T-cell (primary cell): ENCODE results near the gene NMRK2. TPM values are rescaled to one million over a fixed set of nuclear protein-coding genes. Genes with fewer than 3 reads are reported as not detected.
A peak's percentile ranks its signal among the peaks of the same experiment; 100 is the strongest.
"Not testable (repeated sequence)": the region's sequence is repeated elsewhere in the genome, so short reads cannot be mapped to it uniquely, and the experiment has no call there.

Experiments used
- ATAC-seq, 4 experiments: fragments of 200-7000 bp in 3 of 4; fragments of 150-1000 bp in 1 of 4; cut with Tn5 transposase; replicated peaks in 1 of 4; 1 replicate in 3 of 4; 2 replicates in 1 of 4; pipeline ENCODE4 v1.10.0; 2021; ENCODE audit warnings: moderate library complexity in 3 of 4, mild to moderate bottlenecking in 2 of 4, moderate number of reproducible peaks in 1 of 4
- CTCF ChIA-PET, 2 donors: fragments of 300-600 bp; sonication (Branson Sonifier 250); formaldehyde crosslinking; loops; one replicate each; lab custom pipeline; 2022; ENCODE audit warnings: antibody characterized with exemption in 2 of 2; lab: Charles Lee
- POLR2A ChIA-PET, 2 donors: fragments of 300-600 bp; sonication (Branson Sonifier 250); formaldehyde crosslinking; loops; one replicate each; lab custom pipeline; 2022; ENCODE audit warnings: antibody characterized with exemption in 2 of 2; lab: Charles Lee
- DNase-seq, 35 experiments: peaks; one replicate each; pipeline versions ENCODE4 v3.0.0 to v3.0.0-alpha.2; 2013 to 2023
- H3K27ac ChIP-seq: one replicate; pipeline ENCODE4 v1.5.1; 2013; ENCODE audit warnings: low read length
- H3K27me3 ChIP-seq, 2 experiments: replicated peaks in 1 of 2; 1 replicate in 1 of 2; 2 replicates in 1 of 2; pipeline versions ENCODE4 v1.6.1 to v1.7.0; 2013; ENCODE audit warnings: low read length in 1 of 2, mixed read lengths in 1 of 2; ENCODE audit not compliant: control insufficient read depth in 2 of 2, insufficient read depth in 2 of 2; ENCODE audit errors: extremely low read depth in 1 of 2
- H3K36me3 ChIP-seq, 2 donors: 1 replicate in 1 of 2; 2 replicates in 1 of 2; pipeline versions ENCODE4 v1.6.1 to v1.7.0; 2013; ENCODE audit warnings: low read length in 1 of 2; ENCODE audit not compliant: control insufficient read depth in 2 of 2, insufficient read depth in 1 of 2; ENCODE audit errors: extremely low read depth in 1 of 2
- H3K4me1 ChIP-seq, 2 experiments: 1 replicate in 1 of 2; 2 replicates in 1 of 2; pipeline versions ENCODE4 v1.6.1 to v1.7.0; 2013; ENCODE audit warnings: low read length in 2 of 2, mixed read lengths in 1 of 2; ENCODE audit not compliant: insufficient read depth in 2 of 2, control insufficient read depth in 1 of 2; ENCODE audit errors: extremely low read depth in 1 of 2
- H3K4me3 ChIP-seq, 2 donors: 1 replicate in 1 of 2; 2 replicates in 1 of 2; pipeline versions ENCODE4 v1.5.1 to v1.7.0; 2013; ENCODE audit warnings: mild to moderate bottlenecking in 2 of 2, low read length in 1 of 2, moderate library complexity in 1 of 2; ENCODE audit not compliant: control insufficient read depth in 1 of 2; ENCODE audit errors: extremely low read depth in 1 of 2
- H3K9me3 ChIP-seq: 2 replicates; pipeline ENCODE4 v1.7.0; 2013
- H3K27ac Mint-ChIP-seq, 2 donors: one replicate each; pipeline ENCODE4 v1.8.0; 2020 to 2021; ENCODE audit warnings: mild to moderate bottlenecking in 2 of 2, mixed read lengths in 2 of 2
- H3K27me3 Mint-ChIP-seq, 2 donors: one replicate each; pipeline ENCODE4 v1.8.0; 2021 to 2022; ENCODE audit warnings: mixed read lengths in 2 of 2
- H3K36me3 Mint-ChIP-seq: one replicate; pipeline ENCODE4 v1.8.0; 2021; ENCODE audit warnings: mixed read lengths
- H3K4me1 Mint-ChIP-seq, 3 donors: one replicate each; pipeline ENCODE4 v1.8.0; 2020 to 2022; ENCODE audit warnings: mixed read lengths in 3 of 3, mild to moderate bottlenecking in 1 of 3
- H3K4me3 Mint-ChIP-seq, 3 donors: one replicate each; pipeline ENCODE4 v1.8.0; 2020 to 2022; ENCODE audit warnings: mild to moderate bottlenecking in 3 of 3, mixed read lengths in 3 of 3, moderate library complexity in 3 of 3
- H3K9me3 Mint-ChIP-seq, 3 donors: one replicate each; pipeline ENCODE4 v1.8.0; 2020 to 2022; ENCODE audit warnings: mixed read lengths in 3 of 3
- WGBS: methylation state at CpG from one replicate; pipeline ENCODE4 v1.1.5; 2013; ENCODE audit warnings: missing lambda C conversion rate; ENCODE audit not compliant: insufficient coverage; 5-methylcytosine and 5-hydroxymethylcytosine counted together
- total RNA-seq, 35 experiments: library from RNA in 6 of 35; stranded (reverse) in 6 of 35; fragments of 120-200 nt in 1 of 35; gene quantifications; one replicate each; pipeline versions ENCODE4 v1.2.1 to v1.2.4 and lab custom pipeline; 2013 to 2026

Gene NMRK2
- total RNA-seq, 5 donors from 2014 or later (not counting 1 experiment from before 2014, with no cell fraction given), result not detected

DNA sequence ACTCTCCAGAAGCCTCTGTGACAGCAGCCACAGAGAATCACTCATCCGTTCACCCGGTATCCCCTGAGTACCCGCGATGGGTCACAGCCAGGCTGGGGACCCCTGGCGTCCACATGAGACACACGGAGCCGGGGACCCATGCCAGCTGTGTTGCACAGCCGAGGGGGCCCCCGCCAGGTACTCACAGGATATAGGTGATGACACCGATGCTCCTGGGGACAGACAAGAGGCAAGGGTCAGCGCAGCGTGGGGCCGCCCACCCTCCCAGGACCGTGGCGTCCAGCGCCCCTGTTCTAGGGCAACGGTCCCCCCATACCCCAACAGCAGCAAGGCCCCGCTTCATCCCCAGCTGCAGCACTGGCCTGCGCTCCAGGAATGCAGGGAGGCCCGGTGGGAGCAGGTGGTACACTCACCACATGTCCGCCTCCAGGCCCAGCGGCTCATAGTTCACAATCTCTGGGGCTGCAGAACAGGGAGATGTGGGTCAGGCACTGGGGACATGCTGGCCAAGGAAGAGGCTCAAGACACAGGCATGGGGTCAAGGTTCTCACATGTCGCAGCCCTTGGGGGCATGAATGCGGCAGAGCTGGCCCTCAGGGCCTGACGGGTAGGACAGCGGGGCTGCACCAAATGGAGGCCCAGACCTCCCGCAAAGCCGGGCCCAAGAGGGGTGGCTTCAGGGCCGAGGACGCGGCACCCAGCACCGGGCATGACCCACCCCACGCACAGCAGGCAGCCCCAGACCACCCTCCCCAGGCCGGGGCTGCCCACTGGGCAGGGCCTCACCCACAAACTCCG, 30.8 kb downstream of the NMRK2 start:
- H3K4me1 ChIP-seq, result peaks cover 0 to 5% of the 10 kb centered on the region in 2 experiments
- Mint-ChIP-seq H3K36me3 (peaks cover 22% of the 10 kb centered on the region), H3K27me3 (no peaks in the 10 kb centered on the region), H3K27ac (no peak overlapping the region), H3K9me3 (no peaks in the 10 kb centered on the region), H3K4me3 (no peak overlapping the region), H3K4me1 (peaks cover 5 to 11% (median 7%) of the 10 kb centered on the region in 3 donors)
- peaks cover 17 to 70% of the 10 kb centered on the region in 2 donors for H3K36me3 ChIP-seq
- DNase-seq, result no peak
- H3K27ac ChIP-seq, result no peak overlapping the region
- H3K4me3 ChIP-seq, result no peak overlapping the region
- no peak for ATAC-seq
- 97% methylated on average over 32 of the region's 35 CpGs for WGBS
- H3K9me3 ChIP-seq, result no peaks in the 10 kb centered on the region
- POLR2A ChIA-PET, result no interaction called here
- H3K27me3 ChIP-seq, result no peaks in the 10 kb centered on the region
- CTCF ChIA-PET, result no interaction called here

DNA sequence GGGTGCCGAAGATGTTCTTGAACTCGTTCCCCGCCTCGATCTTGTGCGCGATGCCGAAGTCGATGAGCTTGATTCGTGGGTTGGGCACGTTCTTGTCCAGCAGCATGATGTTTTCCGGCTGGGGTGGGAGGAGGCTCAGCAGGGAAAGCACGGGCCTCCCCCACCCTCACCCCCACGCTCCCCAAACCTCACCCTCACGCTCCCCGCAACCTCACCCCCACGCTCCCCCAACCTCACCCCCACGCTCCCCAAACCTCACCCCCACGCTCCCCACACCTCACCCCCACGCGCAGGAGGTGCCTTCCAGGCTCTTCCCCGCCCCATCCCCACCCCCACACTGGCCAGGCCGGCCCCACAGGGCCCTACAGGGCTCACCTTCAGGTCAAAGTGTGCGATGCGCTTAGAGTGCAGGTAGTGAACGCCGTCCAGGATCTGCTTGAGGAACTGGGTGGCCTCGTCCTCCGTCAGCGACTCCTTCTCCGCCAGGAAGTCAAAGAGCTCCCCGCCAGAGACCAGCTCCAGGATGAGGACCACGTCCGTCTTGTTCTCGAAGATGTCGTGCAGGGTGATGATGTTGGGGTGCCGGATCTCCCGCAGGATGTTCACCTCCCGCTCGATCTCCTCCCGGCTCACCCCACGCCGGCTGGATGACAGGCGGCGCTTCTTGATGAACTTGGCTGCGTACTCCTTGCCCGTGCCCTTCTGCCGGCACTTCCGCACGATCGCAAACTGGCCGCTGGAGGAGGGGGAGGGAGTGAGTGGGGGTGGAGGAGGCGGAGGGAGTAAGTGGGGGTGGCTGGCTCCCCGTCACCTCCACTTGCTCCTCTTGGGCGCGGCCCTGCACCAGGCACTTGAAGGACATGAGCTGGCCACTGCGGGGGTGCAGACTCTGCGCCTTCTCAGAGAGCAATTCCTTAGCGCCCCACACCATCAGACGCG, 31.7 kb downstream of the NMRK2 start:
- Histone ChIP-seq H3K4me1 (peaks cover 0 to 14% of the 10 kb centered on the region in 2 experiments), H3K27me3 (no peaks in the 10 kb centered on the region), H3K36me3 (peaks cover 12 to 71% of the 10 kb centered on the region in 2 donors), H3K4me3 (no peak overlapping the region), H3K9me3 (no peaks in the 10 kb centered on the region), H3K27ac (no peak overlapping the region)
- no peak for DNase-seq
- no peak overlapping the region for H3K27ac Mint-ChIP-seq
- no peaks in the 10 kb centered on the region for H3K27me3 Mint-ChIP-seq
- CTCF ChIA-PET, result no interaction called here
- peaks cover 10 to 20% (median 14%) of the 10 kb centered on the region in 3 donors for H3K4me1 Mint-ChIP-seq
- ATAC-seq, result no peak
- POLR2A ChIA-PET, result no interaction called here
- no peaks in the 10 kb centered on the region for H3K9me3 Mint-ChIP-seq
- H3K36me3 Mint-ChIP-seq, result peaks cover 24% of the 10 kb centered on the region
- no peak overlapping the region for H3K4me3 Mint-ChIP-seq
- WGBS, result 98% methylated on average over 11 of the region's 60 CpGs

DNA sequence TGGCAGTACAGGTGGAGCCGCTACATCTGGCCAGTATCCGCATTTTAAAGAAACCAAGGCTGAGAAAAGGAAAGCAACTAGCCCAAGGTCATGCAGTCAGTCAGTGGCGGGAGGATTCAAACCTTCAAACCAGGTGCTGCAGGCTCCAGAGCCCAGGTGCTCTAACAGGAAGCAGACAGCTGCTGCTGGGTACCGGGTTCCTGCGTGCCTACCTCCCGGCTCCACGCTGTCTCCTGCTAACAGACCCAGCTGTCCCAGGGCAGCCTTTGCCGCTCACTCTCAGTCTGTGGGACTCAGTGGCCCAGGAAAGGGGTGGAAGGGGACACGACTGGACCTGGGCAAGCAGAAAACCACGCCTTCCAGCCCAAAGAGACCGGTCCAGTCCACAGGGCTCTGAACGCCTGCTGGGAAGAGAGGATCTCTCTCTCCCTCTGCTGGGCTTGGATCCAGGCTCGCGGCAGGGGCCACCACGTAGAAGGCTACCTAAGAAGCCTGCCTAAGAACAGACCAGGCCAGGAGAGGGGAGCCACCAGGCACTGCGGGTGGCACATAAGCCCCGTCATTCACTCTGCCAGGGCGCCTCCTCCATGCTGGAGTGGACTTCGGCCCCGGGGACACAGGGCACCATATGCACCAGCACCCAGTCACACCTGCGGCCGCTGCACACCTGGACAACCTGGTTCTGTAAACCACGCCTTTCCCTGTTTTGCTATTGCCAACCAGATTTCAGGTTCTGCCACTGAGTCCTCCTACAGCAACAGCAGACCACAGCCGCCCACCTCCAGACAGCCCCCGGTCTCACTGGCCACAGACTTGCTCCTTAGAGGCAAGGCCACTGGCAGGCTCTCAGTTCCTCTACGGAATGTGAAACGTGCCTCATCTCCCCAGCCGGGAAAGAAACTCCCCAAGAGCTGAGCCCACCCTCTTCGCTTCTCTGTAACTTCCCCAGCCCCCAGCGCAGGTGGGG, 33.5 kb downstream of the NMRK2 start:
- H3K4me1 Mint-ChIP-seq, result peaks cover 19 to 32% (median 28%) of the 10 kb centered on the region in 3 donors
- ATAC-seq, result no peak
- Histone ChIP-seq H3K9me3 (no peaks in the 10 kb centered on the region), H3K27me3 (no peaks in the 10 kb centered on the region), H3K36me3 (peaks cover 10 to 55% of the 10 kb centered on the region in 2 donors), H3K4me1 (peaks cover 4 to 29% of the 10 kb centered on the region in 2 experiments), H3K27ac (no peak overlapping the region), H3K4me3 (no peak overlapping the region)
- no peak for DNase-seq
- ChIA-PET CTCF (no interaction called here), POLR2A (no interaction called here)
- no peak overlapping the region for H3K27ac Mint-ChIP-seq
- no peaks in the 10 kb centered on the region for H3K27me3 Mint-ChIP-seq
- no peaks in the 10 kb centered on the region for H3K9me3 Mint-ChIP-seq
- 93% methylated on average over 27 of the region's 30 CpGs for WGBS
- H3K4me3 Mint-ChIP-seq, result no peak overlapping the region
- H3K36me3 Mint-ChIP-seq, result peaks cover 20% of the 10 kb centered on the region

DNA sequence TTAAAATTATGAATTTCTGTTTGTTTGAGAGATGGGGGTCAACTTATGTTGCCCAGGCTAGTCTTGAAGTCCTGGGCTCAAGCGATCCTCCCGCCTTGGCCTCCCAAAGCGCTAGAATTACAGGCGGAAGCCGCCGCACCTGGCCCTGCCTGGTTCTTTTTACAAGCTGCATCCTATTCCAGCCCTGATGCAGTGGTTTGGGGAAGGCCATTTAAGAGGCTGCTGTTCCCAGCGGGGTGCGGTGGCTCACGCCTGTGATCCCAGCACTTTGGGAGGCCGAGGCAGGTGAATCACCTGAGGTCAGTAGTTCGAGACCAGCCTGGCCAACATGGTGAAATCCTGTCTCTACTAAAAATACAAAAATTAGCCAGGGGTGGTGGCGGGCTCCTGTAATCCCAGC, 35.1 kb downstream of the NMRK2 start:
- WGBS, result 98% methylated on average over 10 of the region's 12 CpGs
- H3K4me3 ChIP-seq, ATAC-seq, DNase-seq, H3K27me3 Mint-ChIP-seq, H3K9me3 Mint-ChIP-seq, H3K27ac Mint-ChIP-seq, CTCF ChIA-PET, H3K27ac ChIP-seq, H3K27me3 ChIP-seq, H3K9me3 ChIP-seq, POLR2A ChIA-PET: not testable (repeated sequence)
- H3K4me1 Mint-ChIP-seq, result peaks cover 19 to 34% (median 30%) of the 10 kb centered on the region in 3 donors
- peak overlapping the region in 1 of 3 donors; percentile 88 for H3K4me3 Mint-ChIP-seq
- peaks cover 4 to 33% of the 10 kb centered on the region in 2 experiments for H3K4me1 ChIP-seq
- H3K36me3 ChIP-seq, result peaks cover 8 to 47% of the 10 kb centered on the region in 2 donors
- peaks cover 20% of the 10 kb centered on the region for H3K36me3 Mint-ChIP-seq

DNA sequence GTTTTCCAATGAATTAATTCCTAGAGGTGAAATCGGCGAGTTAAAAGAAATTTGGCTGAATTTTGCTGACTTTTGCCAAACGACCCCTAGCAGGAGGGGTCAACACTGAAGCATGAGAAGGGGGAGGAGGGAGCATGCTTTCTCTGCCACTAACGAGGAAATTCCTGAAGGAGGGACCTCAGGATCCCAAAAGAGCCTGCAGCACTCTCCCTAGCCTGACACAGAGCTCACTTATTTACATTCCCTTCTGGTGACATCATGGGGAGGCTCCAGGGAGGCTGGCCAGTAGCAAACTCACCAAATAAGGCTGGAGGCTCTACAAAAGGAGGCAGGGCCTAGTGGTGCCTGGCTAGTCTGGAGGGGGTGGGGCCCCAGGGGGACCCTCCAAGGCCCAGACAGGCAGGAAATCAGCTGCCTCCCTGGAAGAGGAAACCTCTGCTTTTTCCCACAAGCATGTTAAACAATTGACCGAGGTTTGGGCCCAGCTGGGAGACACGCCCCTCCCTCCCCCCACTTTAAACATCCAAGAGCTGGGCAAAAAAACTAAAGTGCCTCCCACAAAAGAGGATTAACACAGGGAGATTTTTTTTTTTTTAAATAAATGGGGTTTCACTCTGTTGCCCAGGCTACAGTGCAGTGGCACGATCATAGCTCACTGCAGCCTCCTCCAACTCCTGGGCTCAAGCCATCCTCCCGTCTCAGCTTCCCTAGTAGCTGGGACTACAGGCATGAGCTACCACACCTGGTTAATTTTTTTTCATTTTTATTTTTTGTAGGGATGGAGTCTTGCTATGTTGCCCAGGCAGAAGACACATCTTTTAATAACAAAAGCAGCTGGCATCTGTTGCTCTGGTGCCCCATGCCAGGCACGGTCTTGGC, 35.9 kb downstream of the NMRK2 start:
- Histone ChIP-seq H3K27ac (no peak overlapping the region), H3K36me3 (peaks cover 8 to 39% of the 10 kb centered on the region in 2 donors), H3K27me3 (no peaks in the 10 kb centered on the region), H3K4me3 (no peak overlapping the region), H3K9me3 (no peaks in the 10 kb centered on the region), H3K4me1 (peaks cover 4 to 33% of the 10 kb centered on the region in 2 experiments)
- H3K27ac Mint-ChIP-seq, result no peak overlapping the region
- DNase-seq (no peak), ATAC-seq (no peak)
- peak overlapping the region; percentile 82 to 88 (median 87) for H3K4me3 Mint-ChIP-seq
- H3K27me3 Mint-ChIP-seq, result no peaks in the 10 kb centered on the region
- H3K9me3 Mint-ChIP-seq, result no peaks in the 10 kb centered on the region
- H3K4me1 Mint-ChIP-seq, result peaks cover 19 to 34% (median 30%) of the 10 kb centered on the region in 3 donors
- WGBS, result 40% methylated on average over 1 of the region's 9 CpGs
- peaks cover 14% of the 10 kb centered on the region for H3K36me3 Mint-ChIP-seq
- POLR2A ChIA-PET, result interaction anchor here (0.6 to 0.9 kb wide), 2 partner anchors 17 to 22 kb away, joined by 3 to 11 read pairs; partner anchors contain the start of gene EEF2 (in 1 of the 2)
- CTCF ChIA-PET, result no interaction called here
